ENCODE measurements around the gene PIAS4.

DNA sequence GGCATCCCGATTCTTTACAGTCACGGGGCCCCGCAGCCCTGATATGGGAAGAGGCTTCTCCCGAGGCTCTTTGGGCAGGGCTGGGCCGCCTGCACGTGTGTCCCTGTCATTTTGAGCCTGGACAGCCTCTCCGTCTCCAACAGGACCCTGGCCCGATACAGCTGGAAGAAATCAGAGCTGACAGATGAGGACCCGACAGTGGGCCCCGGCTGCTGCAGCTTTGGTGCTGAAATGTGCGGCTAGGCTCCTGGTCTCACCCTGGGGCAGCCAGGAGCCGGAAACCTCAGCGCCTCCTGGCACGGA, 3.2 kb downstream of the PIAS4 start:
- TF ChIP-seq, protein P1, sequence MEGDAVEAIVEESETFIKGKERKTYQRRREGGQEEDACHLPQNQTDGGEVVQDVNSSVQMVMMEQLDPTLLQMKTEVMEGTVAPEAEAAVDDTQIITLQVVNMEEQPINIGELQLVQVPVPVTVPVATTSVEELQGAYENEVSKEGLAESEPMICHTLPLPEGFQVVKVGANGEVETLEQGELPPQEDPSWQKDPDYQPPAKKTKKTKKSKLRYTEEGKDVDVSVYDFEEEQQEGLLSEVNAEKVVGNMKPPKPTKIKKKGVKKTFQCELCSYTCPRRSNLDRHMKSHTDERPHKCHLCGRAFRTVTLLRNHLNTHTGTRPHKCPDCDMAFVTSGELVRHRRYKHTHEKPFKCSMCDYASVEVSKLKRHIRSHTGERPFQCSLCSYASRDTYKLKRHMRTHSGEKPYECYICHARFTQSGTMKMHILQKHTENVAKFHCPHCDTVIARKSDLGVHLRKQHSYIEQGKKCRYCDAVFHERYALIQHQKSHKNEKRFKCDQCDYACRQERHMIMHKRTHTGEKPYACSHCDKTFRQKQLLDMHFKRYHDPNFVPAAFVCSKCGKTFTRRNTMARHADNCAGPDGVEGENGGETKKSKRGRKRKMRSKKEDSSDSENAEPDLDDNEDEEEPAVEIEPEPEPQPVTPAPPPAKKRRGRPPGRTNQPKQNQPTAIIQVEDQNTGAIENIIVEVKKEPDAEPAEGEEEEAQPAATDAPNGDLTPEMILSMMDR (IDR thresholded peaks at IDR 0.05; ENCODE audit: insufficient read depth, low read depth, low read length) = no peak
- no peak for TF ChIP-seq EZH2 (IDR thresholded peaks at IDR 0.05; ENCODE audit: insufficient read depth, low read length)

All from astrocyte (in vitro differentiated cells and primary cell).